ENCODE results near the gene ZDHHC14.

The ZDHHC14 gene

GRCh38 chr6:157632821-157633220, 251.8 kb downstream of the ZDHHC14 start:
- no peak for DNase-seq

DNA sequence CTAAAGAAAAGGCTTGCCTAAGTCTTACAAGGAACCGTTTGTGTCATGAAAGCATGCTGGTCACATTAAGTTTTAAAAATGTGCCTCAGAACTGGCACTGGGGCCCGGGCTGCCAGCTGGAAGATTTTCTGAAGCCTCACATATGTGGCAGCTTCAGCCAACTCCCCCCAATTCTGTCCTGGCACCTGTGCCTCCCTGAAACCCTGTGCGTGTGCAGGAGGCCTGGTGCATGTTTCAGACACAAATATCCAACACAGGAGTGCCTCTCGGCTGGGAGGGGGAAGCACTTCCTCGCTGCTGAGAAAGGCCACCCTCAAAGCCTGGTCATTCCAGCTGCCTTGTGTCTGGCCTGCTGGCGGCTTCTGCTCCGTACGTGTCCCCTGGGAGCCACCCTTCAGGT, 253.6 kb downstream of the ZDHHC14 start:
- no peak for DNase-seq

DNA sequence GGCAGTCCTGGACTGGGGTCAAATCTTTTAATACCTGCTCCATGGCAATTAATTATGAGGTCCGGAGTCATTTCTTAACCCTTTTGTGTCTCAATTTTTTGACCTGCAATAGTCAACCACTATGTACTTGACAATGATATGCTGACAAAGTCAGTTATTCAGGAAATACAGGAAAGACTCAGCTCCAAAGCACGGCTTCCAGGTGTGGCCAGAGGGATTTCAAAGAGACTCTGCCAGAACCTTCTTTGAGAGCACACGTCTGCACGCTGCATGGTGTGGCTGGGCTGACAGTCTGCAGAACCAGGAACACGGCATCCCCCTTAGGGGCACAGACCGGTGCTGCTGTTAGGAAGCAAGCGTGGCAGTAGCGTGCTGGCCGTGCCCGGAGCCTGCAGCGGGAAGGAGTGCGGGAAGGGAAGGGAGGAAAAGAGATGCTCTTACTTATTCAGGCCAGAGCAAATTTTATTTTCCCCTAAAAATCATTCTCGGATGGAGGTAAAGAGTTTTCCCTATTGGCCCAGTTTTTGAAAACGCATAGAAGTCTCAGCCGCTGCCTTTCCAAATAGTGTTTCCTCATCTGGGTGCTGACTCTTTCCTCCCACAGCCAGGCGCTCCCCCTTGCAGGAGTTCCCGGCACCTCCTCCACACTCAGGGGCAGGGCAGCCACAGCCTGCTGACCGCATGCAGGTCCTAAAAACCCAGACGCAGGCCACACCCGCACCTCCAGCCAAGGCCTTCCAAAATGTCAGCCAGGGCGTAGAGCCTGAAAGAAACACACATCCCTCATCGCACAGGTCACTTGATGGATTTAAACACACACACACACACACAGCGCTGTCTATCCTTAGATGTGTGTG, 254.6 kb downstream of the ZDHHC14 start:
- DNase-seq: no peak

GRCh38 chr6:157637516-157637915, 256.5 kb downstream of the ZDHHC14 start:
- no peak for DNase-seq

GRCh38 chr6:157637941-157638662, 257.1 kb downstream of the ZDHHC14 start:
- no peak for DNase-seq

GRCh38 chr6:157638779-157639178, 257.8 kb downstream of the ZDHHC14 start:
- no peak for DNase-seq

DNA sequence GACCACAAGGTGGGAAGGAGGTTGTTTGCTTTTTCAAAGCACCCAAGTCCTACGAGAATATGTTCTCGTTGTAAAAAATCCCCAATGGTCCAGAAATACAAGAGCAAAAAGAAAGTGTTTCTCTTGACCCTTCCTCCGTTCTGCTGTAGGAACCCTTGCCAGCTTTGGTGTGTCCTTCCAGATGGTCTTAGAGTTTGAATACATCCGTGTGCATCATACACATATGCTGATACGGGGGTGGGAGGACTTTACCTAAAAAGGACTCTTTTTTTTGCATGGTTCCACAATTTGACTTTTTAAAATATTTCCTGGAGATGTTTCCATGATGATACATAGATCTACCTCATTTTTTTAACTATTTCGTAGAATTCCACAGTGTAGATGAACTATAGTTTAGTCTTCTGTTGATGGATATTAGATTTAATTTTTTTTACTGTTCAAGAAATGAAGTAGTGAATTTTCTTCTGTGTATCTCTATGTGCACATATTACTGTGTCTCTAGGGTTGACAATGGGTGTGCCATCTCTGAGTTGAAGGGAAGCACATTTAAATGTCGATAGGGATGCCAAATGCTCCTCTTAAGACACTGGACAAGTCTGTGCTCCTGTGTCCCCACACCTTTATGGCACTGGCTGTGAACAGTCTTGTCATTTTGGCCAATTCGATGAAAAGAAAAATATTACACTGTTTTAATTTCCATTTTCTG, 259.9 kb downstream of the ZDHHC14 start:
- no peak for DNase-seq

DNA sequence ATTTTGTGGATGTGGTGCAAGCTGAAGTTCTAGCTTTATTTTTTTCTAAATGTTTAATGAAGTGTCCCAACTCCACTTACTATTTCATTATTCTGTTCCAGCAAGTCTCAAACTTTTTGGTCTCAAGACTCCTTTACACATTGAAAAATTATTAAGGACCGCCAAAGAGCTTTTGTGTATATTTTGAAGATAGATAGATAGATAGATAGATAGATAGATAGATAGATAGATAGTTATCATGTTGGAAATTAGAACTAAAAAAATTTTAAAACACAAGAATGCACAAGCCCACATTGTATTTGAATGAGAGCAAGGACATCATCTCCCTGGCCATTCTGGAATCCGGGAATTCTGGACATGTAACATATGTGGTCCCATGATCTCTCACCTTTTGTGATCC, 260.8 kb downstream of the ZDHHC14 start:
- no peak for DNase-seq

GRCh38 chr6:157642736-157643135, 261.7 kb downstream of the ZDHHC14 start:
- no peak for DNase-seq

DNA sequence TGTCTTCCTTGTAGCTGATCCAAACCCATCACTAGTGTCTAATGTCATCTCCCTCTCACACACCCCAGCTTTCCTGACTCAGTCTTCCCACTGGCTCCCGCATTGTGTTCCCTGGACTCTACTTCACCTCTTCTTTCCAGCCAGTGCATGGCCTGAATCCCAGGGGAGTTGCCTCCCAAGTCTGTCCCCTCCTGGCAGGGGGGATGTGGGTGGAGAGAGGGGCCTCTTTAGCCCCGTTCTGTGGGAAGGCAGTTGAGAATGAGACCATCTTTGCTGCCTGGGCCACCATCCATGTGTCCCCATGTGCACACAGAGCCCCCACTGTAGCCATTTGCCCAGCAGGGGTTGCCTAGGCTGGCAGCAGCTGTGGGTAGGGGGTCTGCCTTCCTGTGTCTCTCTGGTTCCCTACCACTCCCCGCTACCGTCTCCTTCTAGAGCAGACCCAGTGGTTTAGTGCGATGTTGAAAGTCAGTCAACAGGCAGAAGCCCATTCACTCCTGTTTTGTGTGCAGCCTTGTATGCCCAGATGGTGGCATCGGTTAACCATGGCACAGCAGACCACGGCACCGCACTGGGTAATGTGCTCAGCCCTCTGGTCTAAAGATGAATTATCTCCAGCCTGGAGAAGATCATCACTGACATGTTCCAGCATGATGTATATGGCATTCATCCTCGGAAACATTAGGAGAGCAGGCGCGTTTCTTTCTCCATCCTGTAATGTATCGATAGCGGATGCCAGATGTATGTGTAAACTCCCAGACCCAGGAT, 263.2 kb downstream of the ZDHHC14 start:
- DNase-seq: no peak

GRCh38 chr6:157645201-157645795, 264.3 kb downstream of the ZDHHC14 start:
- DNase-seq: no peak

DNA sequence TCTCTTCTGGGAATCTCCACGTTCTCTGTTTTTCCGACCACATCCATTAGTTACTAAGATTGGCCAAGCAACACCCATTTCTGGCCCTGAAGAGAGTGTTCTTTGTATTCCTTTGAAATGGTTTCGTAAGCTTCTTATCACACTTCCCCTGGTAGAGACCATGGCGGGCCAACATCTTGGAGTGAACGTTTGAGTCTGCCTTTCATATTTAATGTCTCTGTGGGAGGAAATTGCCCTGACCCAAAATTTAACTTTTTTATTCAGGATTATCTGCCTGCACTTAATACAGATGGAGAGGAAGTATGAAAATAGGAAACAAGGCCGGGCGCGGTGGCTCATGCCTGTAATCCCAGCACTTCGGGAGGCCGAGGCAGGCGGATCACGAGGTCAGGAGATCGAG, 265.0 kb downstream of the ZDHHC14 start:
- no peak for DNase-seq

- no peak for DNase-seq
Measured at GRCh38 chr6:157647261-157647915, 266.4 kb downstream of the ZDHHC14 start.

- no peak for DNase-seq
Measured at GRCh38 chr6:157648561-157648960, 267.6 kb downstream of the ZDHHC14 start.

DNA sequence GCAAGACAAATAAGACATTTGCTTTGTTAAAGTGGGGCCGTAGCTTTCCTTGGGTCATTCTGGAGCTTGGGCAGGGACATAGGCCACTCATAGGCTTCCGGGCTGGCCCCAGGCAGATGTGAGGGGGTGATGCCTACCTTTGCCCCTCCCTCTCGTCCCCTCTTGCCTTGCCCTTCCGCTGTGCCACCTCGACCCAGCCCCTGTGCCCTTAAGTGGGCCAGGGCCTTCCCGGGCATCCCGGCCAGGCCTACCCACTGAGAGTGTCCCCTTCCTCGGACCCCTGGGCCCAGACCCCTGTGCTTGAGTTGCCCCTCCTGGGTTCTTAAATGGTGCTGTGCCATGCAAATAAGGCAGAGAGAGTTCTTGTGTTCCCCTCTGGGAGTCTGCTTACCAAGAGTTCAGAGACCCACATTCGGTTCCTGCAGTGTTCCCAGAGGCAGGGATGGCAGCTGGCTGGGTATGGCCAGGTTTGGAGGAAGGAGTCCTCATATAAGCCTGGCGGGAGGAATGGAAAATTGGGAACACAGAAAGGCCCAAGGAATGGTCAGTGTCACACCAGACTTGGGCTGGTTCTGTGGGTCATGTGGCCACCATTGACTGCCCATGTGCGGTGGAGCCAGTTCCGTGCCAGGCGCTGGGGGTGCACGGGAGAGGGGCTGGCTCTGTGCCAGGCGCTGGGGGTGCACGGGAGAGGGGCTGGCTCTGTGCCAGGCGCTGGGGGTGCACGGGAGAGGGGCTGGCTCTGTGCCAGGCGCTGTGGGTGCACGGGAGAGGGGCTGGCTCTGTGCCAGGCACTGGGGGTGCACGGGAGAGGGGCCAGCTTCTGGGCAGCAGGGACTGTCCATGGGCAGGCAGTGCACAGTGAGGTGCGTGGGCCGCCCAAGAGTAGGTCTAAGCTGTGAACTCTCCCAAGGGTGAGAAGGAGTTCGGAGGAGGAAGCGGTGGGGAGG, 268.6 kb downstream of the ZDHHC14 start:
- peak; percentile 28 for DNase-seq

GRCh38 chr6:157650261-157650640, 269.3 kb downstream of the ZDHHC14 start:
- no peak for DNase-seq

DNA sequence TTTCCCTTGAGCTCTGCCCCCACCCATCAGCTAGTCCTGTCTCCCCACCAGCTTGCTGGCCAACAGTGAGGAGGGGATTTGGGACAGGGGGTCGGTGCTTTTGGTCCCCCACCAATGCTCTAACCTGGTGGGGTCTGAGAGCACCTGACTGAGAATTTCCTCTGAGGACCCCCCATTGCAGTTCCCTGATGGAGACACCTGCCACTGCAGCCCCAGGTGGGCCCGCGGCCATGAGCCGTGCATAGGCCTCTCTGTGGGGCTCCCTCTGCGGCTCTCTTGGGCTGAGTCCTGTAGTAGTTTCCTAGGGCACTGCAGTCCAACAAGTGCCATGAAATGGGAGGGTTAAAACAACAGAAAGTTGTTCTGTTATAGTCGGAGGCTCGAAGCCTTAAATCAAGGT, 269.8 kb downstream of the ZDHHC14 start:
- no peak for DNase-seq

- DNase-seq: no peak
Measured at GRCh38 chr6:157651731-157652490, 270.9 kb downstream of the ZDHHC14 start.

DNA sequence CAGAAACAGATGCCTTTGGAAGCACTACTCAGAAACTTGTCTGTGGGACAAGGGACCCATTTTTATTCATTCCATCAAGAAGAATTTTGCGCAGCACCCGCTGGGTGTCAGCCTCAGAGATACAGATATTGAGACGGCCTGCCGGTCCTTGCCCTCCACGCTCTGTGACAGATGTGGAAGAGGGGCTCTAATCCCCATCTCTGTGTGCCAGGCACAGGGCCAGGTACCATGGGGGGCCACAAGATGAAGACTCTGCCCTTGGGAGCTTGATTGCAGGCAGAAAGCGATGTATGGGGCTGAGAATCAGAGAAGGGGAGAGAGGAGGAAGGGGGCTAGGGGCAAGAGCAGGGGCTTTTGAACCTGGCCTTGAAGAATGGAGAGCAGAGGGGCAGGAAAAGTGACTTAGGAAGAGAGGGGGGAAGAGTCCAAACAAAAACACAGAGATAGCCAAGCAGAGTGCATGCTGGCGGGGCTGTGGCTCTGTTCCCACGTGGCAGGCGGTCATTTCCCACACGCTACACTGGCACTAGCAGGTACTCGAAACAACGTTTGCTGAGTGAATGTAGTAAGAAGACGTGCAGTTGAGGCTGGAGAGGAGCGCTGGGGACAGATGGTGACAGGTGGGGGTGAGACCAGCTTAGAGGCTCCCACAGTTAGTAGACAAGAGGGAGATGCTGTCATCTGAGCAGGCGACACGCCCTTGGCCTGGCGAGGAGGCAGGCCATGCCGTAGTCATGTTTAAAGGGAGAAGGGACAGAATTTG, 271.8 kb downstream of the ZDHHC14 start:
- no peak for DNase-seq
